H9 (cell line): Measurements from ENCODE around the gene ASTN1. TPM values are rescaled to one million over a fixed set of nuclear protein-coding genes. Genes with fewer than 3 reads are reported as not detected.

Source experiments
- DNase-seq: peaks from one replicate; pipeline ENCODE4 v3.0.0-alpha.2; 2017
- H2AFZ ChIP-seq: one replicate; pipeline ENCODE4 v1.6.1; 2013; ENCODE audit warnings: mild to moderate bottlenecking, low read length, control low read depth, moderate library complexity
- H2AK5ac ChIP-seq: 2 replicates; pipeline ENCODE4 v1.6.1; 2013; ENCODE audit warnings: low read length, control low read depth, mixed read lengths; ENCODE audit not compliant: insufficient read length
- H2BK120ac ChIP-seq: one replicate; pipeline ENCODE4 v1.6.1; 2013; ENCODE audit warnings: low read depth, mild to moderate bottlenecking, low read length, control low read depth, inconsistent platforms; ENCODE audit not compliant: poor library complexity, severe bottlenecking
- H2BK12ac ChIP-seq: 2 replicates; pipeline ENCODE4 v1.6.1; 2013; ENCODE audit warnings: low read length, control low read depth, mixed read lengths, low read depth; ENCODE audit not compliant: insufficient read length
- H2BK15ac ChIP-seq: 2 replicates; pipeline ENCODE4 v1.6.1; 2013; ENCODE audit warnings: low read depth, low read length, control low read depth
- H2BK20ac ChIP-seq: one replicate; pipeline ENCODE4 v1.6.1; 2013; ENCODE audit warnings: low read depth, mild to moderate bottlenecking, low read length, control low read depth, inconsistent platforms; ENCODE audit not compliant: poor library complexity, severe bottlenecking
- H2BK5ac ChIP-seq: 2 replicates; pipeline ENCODE4 v1.6.1; 2013; ENCODE audit warnings: low read length, control low read depth, mixed read lengths; ENCODE audit not compliant: insufficient read length
- H3K14ac ChIP-seq: 2 replicates; pipeline ENCODE4 v1.6.1; 2013; ENCODE audit warnings: low read length, control low read depth; ENCODE audit not compliant: insufficient read depth
- H3K18ac ChIP-seq: 2 replicates; pipeline ENCODE4 v1.6.1; 2013; ENCODE audit warnings: low read depth, mild to moderate bottlenecking, mixed read lengths, low read length, control low read depth; ENCODE audit not compliant: insufficient read length
- H3K23ac ChIP-seq: 2 replicates; pipeline ENCODE4 v1.6.1; 2013; ENCODE audit warnings: low read length, control low read depth, mixed read lengths, low read depth; ENCODE audit not compliant: insufficient read length
- H3K23me2 ChIP-seq: 2 replicates; pipeline ENCODE4 v1.6.1; 2013; ENCODE audit warnings: low read depth, mild to moderate bottlenecking, mixed read lengths, low read length, control low read depth; ENCODE audit not compliant: insufficient read length, poor library complexity, severe bottlenecking
- H3K27ac ChIP-seq: 2 replicates; pipeline ENCODE4 v1.5.1; 2013; ENCODE audit warnings: low read length, control low read depth, mixed read lengths, low read depth; ENCODE audit not compliant: insufficient read length
- H3K27me3 ChIP-seq: 2 replicates; pipeline ENCODE4 v1.6.1; 2013; ENCODE audit warnings: low read length, control low read depth, inconsistent platforms; ENCODE audit not compliant: insufficient read depth
- H3K4ac ChIP-seq: 2 replicates; pipeline ENCODE4 v1.6.1; 2013; ENCODE audit warnings: low read depth, mild to moderate bottlenecking, control low read depth, inconsistent platforms, low read length, moderate library complexity
- H3K4me1 ChIP-seq: 2 replicates; pipeline ENCODE4 v1.6.1; 2013; ENCODE audit warnings: low read length, control low read depth, inconsistent platforms; ENCODE audit not compliant: insufficient read depth
- H3K4me2 ChIP-seq: 2 replicates; pipeline ENCODE4 v1.6.1; 2013; ENCODE audit warnings: low read length, control low read depth, mixed read lengths; ENCODE audit not compliant: insufficient read length, insufficient read depth
- H3K56ac ChIP-seq: 2 replicates; pipeline ENCODE4 v1.6.1; 2013; ENCODE audit warnings: low read depth, mild to moderate bottlenecking, mixed read lengths, low read length, control low read depth; ENCODE audit not compliant: insufficient read length
- H3K79me1 ChIP-seq: 2 replicates; pipeline ENCODE4 v1.6.1; 2013; ENCODE audit warnings: low read depth, mild to moderate bottlenecking, moderate library complexity, low read length, control low read depth, inconsistent platforms; ENCODE audit not compliant: insufficient read depth, poor library complexity, severe bottlenecking
- H3K79me2 ChIP-seq: 2 replicates; pipeline ENCODE4 v1.6.1; 2013; ENCODE audit warnings: low read length, control low read depth, inconsistent platforms; ENCODE audit not compliant: insufficient read depth
- H3K9ac ChIP-seq: 2 replicates; pipeline ENCODE4 v1.6.1; 2013; ENCODE audit warnings: low read length, control low read depth, mixed read lengths; ENCODE audit not compliant: insufficient read length; ENCODE audit errors: extremely low read depth
- H3K9me3 ChIP-seq: one replicate; pipeline ENCODE4 v1.6.1; 2013; ENCODE audit warnings: low read depth, low read length, inconsistent platforms; ENCODE audit not compliant: control insufficient read depth
- H3T11ph ChIP-seq: one replicate; pipeline ENCODE4 v1.6.1; 2013; ENCODE audit warnings: mild to moderate bottlenecking, low read length, control low read depth, inconsistent platforms
- H4K20me1 ChIP-seq: one replicate; pipeline ENCODE4 v1.6.1; 2013; ENCODE audit not compliant: control insufficient read depth, insufficient read length, insufficient read depth
- H4K5ac ChIP-seq: 2 replicates; pipeline ENCODE4 v1.6.1; 2013; ENCODE audit warnings: low read depth, mild to moderate bottlenecking, mixed read lengths, low read length, control low read depth; ENCODE audit not compliant: insufficient read length
- H4K8ac ChIP-seq: replicated peaks from 2 replicates; pipeline ENCODE4 v1.6.1; 2013; ENCODE audit warnings: low read length, control low read depth, mixed read lengths, low read depth; ENCODE audit not compliant: insufficient read length
- H4K91ac ChIP-seq: 2 replicates; pipeline ENCODE4 v1.6.1; 2013; ENCODE audit warnings: low read depth, mild to moderate bottlenecking, moderate library complexity, mixed read lengths, low read length, control low read depth; ENCODE audit not compliant: insufficient read length
- H3K27ac Mint-ChIP-seq, 3 experiments: 2 replicates in 2 of 3; 3 replicates in 1 of 3; pipeline ENCODE4 v1.8.0; 2020 to 2021; ENCODE audit warnings: mixed read lengths in 3 of 3, mild to moderate bottlenecking in 1 of 3, moderate library complexity in 1 of 3
- H3K27me3 Mint-ChIP-seq: 2 replicates; pipeline ENCODE4 v1.8.0; 2021; ENCODE audit warnings: low read depth, mild to moderate bottlenecking, moderate library complexity, mixed read lengths
- H3K36me3 Mint-ChIP-seq, 3 experiments: 2 replicates in 2 of 3; 3 replicates in 1 of 3; pipeline ENCODE4 v1.8.0; 2020 to 2021; ENCODE audit warnings: low read depth in 3 of 3, mixed read lengths in 3 of 3; ENCODE audit not compliant: insufficient read depth in 1 of 3
- H3K4me1 Mint-ChIP-seq, 2 experiments: 2 replicates each; pipeline ENCODE4 v1.8.0; 2020; ENCODE audit warnings: mixed read lengths in 2 of 2
- H3K4me3 Mint-ChIP-seq, 2 experiments: 2 replicates in 1 of 2; 3 replicates in 1 of 2; pipeline ENCODE4 v1.8.0; 2020 to 2021; ENCODE audit warnings: mild to moderate bottlenecking in 2 of 2, mixed read lengths in 2 of 2, moderate library complexity in 1 of 2
- H3K9me3 Mint-ChIP-seq, 2 experiments: 2 replicates in 1 of 2; 3 replicates in 1 of 2; pipeline ENCODE4 v1.8.0; 2020; ENCODE audit warnings: mild to moderate bottlenecking in 2 of 2, mixed read lengths in 2 of 2, moderate library complexity in 1 of 2
- CTCF ChIP-seq: fragments of 200-600 bp; sonication (generic); conservative IDR thresholded peaks from 3 replicates; pipeline ENCODE4 v1.8.0; 2021; ENCODE audit warnings: antibody characterized with exemption, mild to moderate bottlenecking
- WGBS: extraction: QIAGEN DNeasy Blood & Tissue Kit; methylation state at CpG from one replicate; pipeline ENCODE4 v1.1.7; 2013; ENCODE audit warnings: missing lambda C conversion rate, low lambda C conversion rate, mixed read lengths; ENCODE audit not compliant: insufficient read length; ENCODE audit errors: extremely low coverage; 5-methylcytosine and 5-hydroxymethylcytosine counted together
- microRNA-seq: library from miRNA; unstranded; fragments of <30 nt; microRNA quantifications from one replicate; pipeline ENCODE4, GENCODE V29; 2020; ENCODE audit warnings: borderline microRNAs expressed
- total RNA-seq: library from RNA; stranded (reverse); gene quantifications from 2 replicates; pipeline ENCODE4 v1.2.1, GENCODE V29; 2021

The ASTN1 gene
- total RNA-seq, 1 experiment from 2014 or later = 0.98 TPM

DNA sequence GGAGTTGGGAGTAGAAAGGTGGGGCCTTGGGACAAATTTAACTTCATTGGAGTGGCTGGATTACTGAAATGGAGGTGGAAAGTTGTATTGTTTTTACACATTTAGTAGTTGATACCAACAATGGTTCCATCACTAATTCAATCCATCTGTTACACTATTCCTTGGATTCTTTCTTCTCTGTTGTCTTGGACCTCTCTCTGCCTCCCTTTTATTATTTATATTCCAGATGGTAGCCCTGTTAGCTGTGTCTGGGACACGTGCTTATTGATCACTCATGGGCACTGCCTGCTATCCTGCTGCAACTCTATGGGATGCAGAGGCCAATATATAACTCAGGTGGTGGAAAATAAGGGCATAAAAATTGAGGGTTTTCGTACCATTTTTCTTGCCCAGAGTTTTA is 355.2 kb downstream of the ASTN1 start:
- Mint-ChIP-seq H3K27me3 (no peaks in the 10 kb centered on the region), H3K4me1 (peaks cover 8 to 10% of the 10 kb centered on the region in 2 experiments), H3K27ac (no peak overlapping the region), H3K36me3 (no peaks in the 10 kb centered on the region), H3K9me3 (peaks cover 0 to 2% of the 10 kb centered on the region in 2 experiments; a peak in 1 of 5 replicates), H3K4me3 (no peak overlapping the region)
- no peak overlapping the region for H4K8ac ChIP-seq
- no peak overlapping the region for H3K14ac ChIP-seq
- H3K18ac ChIP-seq = no peak overlapping the region
- H3K27me3 ChIP-seq = no peaks in the 10 kb centered on the region
- H3K9me3 ChIP-seq = no peaks in the 10 kb centered on the region
- no peak overlapping the region for H2BK20ac ChIP-seq
- H4K91ac ChIP-seq = no peak overlapping the region
- no peak overlapping the region for H2BK5ac ChIP-seq
- no peak overlapping the region for H2BK15ac ChIP-seq
- H3K79me2 ChIP-seq = no peaks in the 10 kb centered on the region
- WGBS = no CpG with 5 or more reads among the region's 2 CpGs
- no peak overlapping the region for H3T11ph ChIP-seq
- no peak overlapping the region for H3K9ac ChIP-seq
- no peaks in the 10 kb centered on the region for H3K79me1 ChIP-seq
- H3K4me2 ChIP-seq = no peak overlapping the region
- H3K56ac ChIP-seq = no peak overlapping the region
- no peak for TF ChIP-seq CTCF
- H3K27ac ChIP-seq = no peak overlapping the region
- DNase-seq = no peak
- H4K5ac ChIP-seq = no peak overlapping the region
- no peak overlapping the region for H3K23ac ChIP-seq
- no peak overlapping the region for H2AFZ ChIP-seq
- H2BK120ac ChIP-seq = no peak overlapping the region
- H3K4me1 ChIP-seq = peaks cover 4% of the 10 kb centered on the region
- H4K20me1 ChIP-seq = no peaks in the 10 kb centered on the region
- H2BK12ac ChIP-seq = no peak overlapping the region
- no peaks in the 10 kb centered on the region for H3K23me2 ChIP-seq
- no peak overlapping the region for H3K4ac ChIP-seq
- H2AK5ac ChIP-seq = no peak overlapping the region

Small RNAs within 50 kb of the gene (microRNA-seq; reads per million reads assigned to microRNA genes)
- gene MIR488 = not detected

Other genes starting within 250 kb of the ASTN1 start
- gene BRINP2, start 6.2 kb upstream of the ASTN1 start, total RNA-seq = not detected in 2 replicates